ENCODE results near the gene MSGN1. TPM values are rescaled to one million over a fixed set of nuclear protein-coding genes. Genes with fewer than 3 reads are reported as not detected.
"Not testable (repeated sequence)": the region's sequence is repeated elsewhere in the genome, so short reads cannot be mapped to it uniquely, and the experiment has no call there.

The MSGN1 gene
- total RNA-seq, 4 donors from 2014 or later, result not detected

- no peak for DNase-seq
- Histone ChIP-seq H3K27ac (no peak overlapping the region), H3K4me1 (peaks cover 0 to 39% (median 11%) of the 10 kb centered on the region in 3 donors), H3K9me3 (no peaks in the 10 kb centered on the region), H3K27me3 (peaks cover 0 to 40% (median 0%) of the 10 kb centered on the region in 4 donors), H3K36me3 (no peaks in the 10 kb centered on the region), H3K4me3 (no peak overlapping the region)
- WGBS, 2 donors, result 50 to 55% methylated on average over 5 to 6 of the region's 7 CpGs
- intact Hi-C loops (cut with DNase I), result no loop called here
- no peak for TF ChIP-seq POLR2A (IDR thresholded peaks at IDR 0.05)
- TF ChIP-seq, protein P1, sequence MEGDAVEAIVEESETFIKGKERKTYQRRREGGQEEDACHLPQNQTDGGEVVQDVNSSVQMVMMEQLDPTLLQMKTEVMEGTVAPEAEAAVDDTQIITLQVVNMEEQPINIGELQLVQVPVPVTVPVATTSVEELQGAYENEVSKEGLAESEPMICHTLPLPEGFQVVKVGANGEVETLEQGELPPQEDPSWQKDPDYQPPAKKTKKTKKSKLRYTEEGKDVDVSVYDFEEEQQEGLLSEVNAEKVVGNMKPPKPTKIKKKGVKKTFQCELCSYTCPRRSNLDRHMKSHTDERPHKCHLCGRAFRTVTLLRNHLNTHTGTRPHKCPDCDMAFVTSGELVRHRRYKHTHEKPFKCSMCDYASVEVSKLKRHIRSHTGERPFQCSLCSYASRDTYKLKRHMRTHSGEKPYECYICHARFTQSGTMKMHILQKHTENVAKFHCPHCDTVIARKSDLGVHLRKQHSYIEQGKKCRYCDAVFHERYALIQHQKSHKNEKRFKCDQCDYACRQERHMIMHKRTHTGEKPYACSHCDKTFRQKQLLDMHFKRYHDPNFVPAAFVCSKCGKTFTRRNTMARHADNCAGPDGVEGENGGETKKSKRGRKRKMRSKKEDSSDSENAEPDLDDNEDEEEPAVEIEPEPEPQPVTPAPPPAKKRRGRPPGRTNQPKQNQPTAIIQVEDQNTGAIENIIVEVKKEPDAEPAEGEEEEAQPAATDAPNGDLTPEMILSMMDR (IDR thresholded peaks at IDR 0.05), result no peak
Observed at GRCh38 chr2:17821535-17822444, 5.5 kb downstream of the MSGN1 start.

DNA sequence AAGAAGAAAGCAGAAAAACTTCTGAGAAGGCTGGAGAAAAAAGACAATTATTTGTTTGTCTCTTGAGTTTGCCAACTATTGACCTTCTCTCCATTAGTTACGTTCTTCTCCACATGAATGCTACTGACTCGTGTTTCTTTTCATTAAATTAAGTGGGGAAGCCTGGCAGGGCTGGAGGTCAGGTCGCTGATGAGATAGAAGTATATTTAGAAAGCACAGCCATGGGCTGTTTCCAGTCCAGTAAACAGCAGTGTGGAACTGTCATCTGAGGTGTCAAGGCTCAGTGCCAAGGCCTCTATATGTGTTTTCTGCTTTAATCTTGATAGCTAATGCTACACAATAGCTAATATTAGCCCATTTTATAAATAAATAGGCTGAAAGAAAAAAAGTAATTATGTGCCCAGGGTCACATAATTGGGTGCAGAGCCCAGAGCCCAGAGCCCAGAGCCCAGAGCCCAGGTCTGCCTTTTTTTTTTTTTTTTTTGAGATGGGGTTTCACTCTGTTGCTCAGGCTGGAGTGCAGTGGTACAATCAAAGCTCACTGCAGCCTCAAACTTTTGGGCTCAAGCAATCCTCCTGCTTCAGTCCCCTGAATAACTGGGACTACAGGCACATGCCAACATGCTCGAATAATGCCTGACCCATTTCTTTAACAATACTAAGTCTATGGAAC is 6.3 kb downstream of the MSGN1 start:
- H3K4me3 ChIP-seq, result no peak overlapping the region
- H3K36me3 ChIP-seq, result no peaks in the 10 kb centered on the region
- peaks cover 0 to 32% (median 0%) of the 10 kb centered on the region in 4 donors for H3K27me3 ChIP-seq
- WGBS, 2 donors, result 55 to 59% methylated on average over 4 of the region's 4 CpGs
- intact Hi-C loops (cut with DNase I), result no loop called here
- H3K4me1 ChIP-seq, result peaks cover 0 to 39% (median 16%) of the 10 kb centered on the region in 3 donors
- no peak for DNase-seq
- TF ChIP-seq, protein P1 (IDR thresholded peaks at IDR 0.05), result no peak
- TF ChIP-seq POLR2A (IDR thresholded peaks at IDR 0.05), result no peak
- H3K27ac ChIP-seq, result no peak overlapping the region
- no peaks in the 10 kb centered on the region for H3K9me3 ChIP-seq

- DNase-seq; intact Hi-C loops (cut with DNase I); H3K4me3 ChIP-seq; H3K36me3 ChIP-seq; H3K9me3 ChIP-seq; H3K27ac ChIP-seq: not testable (repeated sequence)
- Histone ChIP-seq H3K27me3 (peaks cover 0 to 37% (median 0%) of the 10 kb centered on the region in 4 donors), H3K4me1 (peaks cover 0 to 40% (median 16%) of the 10 kb centered on the region in 3 donors)
- 65 to 70% methylated on average over 3 to 4 of the region's 4 CpGs for WGBS, 2 donors
Observed at GRCh38 chr2:17823646-17824045, 7.4 kb downstream of the MSGN1 start.

GRCh38 chr2:17827316-17827715 is 11.1 kb downstream of the MSGN1 start:
- TF ChIP-seq, protein P1 (IDR thresholded peaks at IDR 0.05), result no peak
- TF ChIP-seq POLR2A (IDR thresholded peaks at IDR 0.05), result no peak
- H3K4me3 ChIP-seq, result no peak overlapping the region
- intact Hi-C loops (cut with DNase I), result loop anchor here (5.0 kb wide), 1 partner anchor 105 kb away; no protein-coding TSS in a partner anchor
- peaks cover 0 to 54% (median 0%) of the 10 kb centered on the region in 4 donors for H3K27me3 ChIP-seq
- no peak for DNase-seq
- no peak overlapping the region for H3K27ac ChIP-seq
- no peaks in the 10 kb centered on the region for H3K9me3 ChIP-seq
- no peaks in the 10 kb centered on the region for H3K36me3 ChIP-seq
- peaks cover 6 to 34% (median 17%) of the 10 kb centered on the region in 3 donors for H3K4me1 ChIP-seq
- WGBS, 2 donors, result 42 to 55% methylated on average over 5 of the region's 5 CpGs

DNA sequence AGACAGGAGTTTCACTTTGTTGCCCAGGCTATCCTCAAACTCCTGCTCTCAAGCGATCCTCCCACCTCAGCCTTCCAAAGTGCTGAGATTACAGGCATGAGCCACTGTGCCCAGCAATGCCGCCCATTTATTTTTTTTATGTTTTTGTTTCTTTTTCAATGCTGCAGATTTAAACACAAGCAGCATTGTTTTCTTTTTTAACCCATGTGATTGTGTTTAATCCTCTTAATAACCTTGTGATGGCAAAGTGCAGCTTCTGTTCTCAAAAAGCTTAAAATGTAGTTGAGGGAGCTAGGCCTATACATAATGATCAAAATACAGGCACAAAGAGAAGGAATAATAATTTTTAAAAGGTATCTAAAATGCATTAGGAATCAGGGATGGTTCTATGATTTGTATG is 11.5 kb downstream of the MSGN1 start:
- Histone ChIP-seq H3K9me3 (no peaks in the 10 kb centered on the region), H3K27me3 (peaks cover 0 to 55% (median 0%) of the 10 kb centered on the region in 4 donors), H3K27ac (no peak overlapping the region), H3K4me3 (no peak overlapping the region), H3K36me3 (no peaks in the 10 kb centered on the region), H3K4me1 (peaks cover 6 to 29% (median 14%) of the 10 kb centered on the region in 3 donors)
- WGBS, 2 donors, result 86% methylated on average over 2 of the region's 2 CpGs
- TF ChIP-seq POLR2A (IDR thresholded peaks at IDR 0.05), result no peak
- TF ChIP-seq, protein P1 (IDR thresholded peaks at IDR 0.05), result no peak
- intact Hi-C loops (cut with DNase I), result loop anchor here (5.0 kb wide), 1 partner anchor 105 kb away; no protein-coding TSS in a partner anchor
- no peak for DNase-seq

Data from esophagus squamous epithelium (tissue), 5 donors.